Astrocyte of the cerebellum (primary cell): ENCODE measurements around the gene GPR78.

Experiments used
- DNase-seq: peaks from one replicate; pipeline ENCODE4 v3.0.0-alpha.2; 2011; ENCODE audit warnings: low read depth
- H3K4me3 ChIP-seq: 2 replicates; pipeline ENCODE4 v1.5.1; 2011; ENCODE audit warnings: mild to moderate bottlenecking, low read depth, low read length, moderate library complexity
- in situ Hi-C: cut with HindIII; loops from 2 replicates; pipeline ENCODE4 v1.10.0; 2017; ENCODE audit warnings: low sequenced_read_pairs
- TF ChIP-seq, protein P1 (sequence below): IDR thresholded peaks from 2 replicates; pipeline ENCODE4 v1.5.1; 2012; ENCODE audit warnings: low read length, low read depth, moderate library complexity, mild to moderate bottlenecking; ENCODE audit errors: missing control alignments

Gene GPR78

DNA sequence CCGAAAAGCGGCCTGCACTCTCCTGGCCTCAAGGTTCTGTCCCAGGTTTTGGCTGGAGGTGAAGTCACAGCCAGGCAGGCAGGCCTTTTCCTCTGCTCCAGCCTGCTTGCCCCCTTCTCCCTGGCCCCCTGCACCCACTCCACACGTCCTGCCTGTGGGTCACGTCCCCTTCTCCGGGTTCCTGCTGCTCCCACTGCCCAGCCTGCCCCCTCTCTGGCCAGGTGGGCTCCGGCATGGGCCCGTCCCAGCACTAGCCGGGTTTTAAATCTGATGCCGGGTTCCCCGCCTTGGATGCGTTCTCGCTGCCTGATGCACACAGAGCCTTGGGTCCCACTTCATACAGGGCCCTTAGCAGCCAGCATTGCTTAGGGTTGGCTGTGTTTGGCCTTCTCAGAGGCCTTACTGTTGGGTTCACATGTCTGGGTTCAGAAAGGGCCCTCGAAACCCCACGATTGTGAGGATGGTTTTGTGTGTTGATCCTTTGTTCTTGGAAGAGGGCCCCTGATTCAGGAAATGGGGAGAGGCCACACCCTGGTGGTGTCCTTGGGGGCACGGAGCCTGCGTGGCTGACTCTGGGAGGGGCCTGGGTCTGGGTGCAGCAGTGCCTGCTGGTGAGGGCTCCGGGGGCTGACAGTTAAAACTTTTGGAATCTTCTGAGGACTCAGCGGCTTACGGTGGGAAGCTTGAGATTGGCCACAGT lies 18.3 kb downstream of the GPR78 start:
- no peak overlapping the region for H3K4me3 ChIP-seq
- TF ChIP-seq, protein P1, sequence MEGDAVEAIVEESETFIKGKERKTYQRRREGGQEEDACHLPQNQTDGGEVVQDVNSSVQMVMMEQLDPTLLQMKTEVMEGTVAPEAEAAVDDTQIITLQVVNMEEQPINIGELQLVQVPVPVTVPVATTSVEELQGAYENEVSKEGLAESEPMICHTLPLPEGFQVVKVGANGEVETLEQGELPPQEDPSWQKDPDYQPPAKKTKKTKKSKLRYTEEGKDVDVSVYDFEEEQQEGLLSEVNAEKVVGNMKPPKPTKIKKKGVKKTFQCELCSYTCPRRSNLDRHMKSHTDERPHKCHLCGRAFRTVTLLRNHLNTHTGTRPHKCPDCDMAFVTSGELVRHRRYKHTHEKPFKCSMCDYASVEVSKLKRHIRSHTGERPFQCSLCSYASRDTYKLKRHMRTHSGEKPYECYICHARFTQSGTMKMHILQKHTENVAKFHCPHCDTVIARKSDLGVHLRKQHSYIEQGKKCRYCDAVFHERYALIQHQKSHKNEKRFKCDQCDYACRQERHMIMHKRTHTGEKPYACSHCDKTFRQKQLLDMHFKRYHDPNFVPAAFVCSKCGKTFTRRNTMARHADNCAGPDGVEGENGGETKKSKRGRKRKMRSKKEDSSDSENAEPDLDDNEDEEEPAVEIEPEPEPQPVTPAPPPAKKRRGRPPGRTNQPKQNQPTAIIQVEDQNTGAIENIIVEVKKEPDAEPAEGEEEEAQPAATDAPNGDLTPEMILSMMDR = no peak
- no peak for DNase-seq
- in situ Hi-C loops = loop anchor here (5.0 kb wide), 2 partner anchors 96 to 131 kb away; no protein-coding TSS in a partner anchor

DNA sequence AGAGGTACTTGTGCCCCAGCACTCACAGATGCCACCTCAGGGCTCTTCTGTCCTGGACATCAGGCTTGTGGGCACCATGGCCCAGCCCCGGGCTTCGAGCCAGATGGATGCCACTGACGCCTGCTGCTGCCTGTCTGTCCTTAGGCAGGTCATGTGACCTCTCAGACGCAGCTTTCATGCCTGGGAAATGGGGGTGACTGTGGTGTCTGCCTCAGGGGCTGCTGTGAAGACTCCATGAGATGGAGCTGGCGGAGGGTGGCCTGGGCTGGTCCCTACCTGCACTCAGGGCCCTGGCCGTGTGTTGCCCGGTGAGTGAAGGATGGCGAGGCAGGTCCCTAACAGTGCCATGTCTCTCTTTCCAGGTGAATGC lies 18.9 kb downstream of the GPR78 start:
- in situ Hi-C loops = loop anchor here (5.0 kb wide), 2 partner anchors 97 to 132 kb away; no protein-coding TSS in a partner anchor
- no peak overlapping the region for H3K4me3 ChIP-seq
- no peak for DNase-seq
- TF ChIP-seq, protein P1 = no peak

DNA sequence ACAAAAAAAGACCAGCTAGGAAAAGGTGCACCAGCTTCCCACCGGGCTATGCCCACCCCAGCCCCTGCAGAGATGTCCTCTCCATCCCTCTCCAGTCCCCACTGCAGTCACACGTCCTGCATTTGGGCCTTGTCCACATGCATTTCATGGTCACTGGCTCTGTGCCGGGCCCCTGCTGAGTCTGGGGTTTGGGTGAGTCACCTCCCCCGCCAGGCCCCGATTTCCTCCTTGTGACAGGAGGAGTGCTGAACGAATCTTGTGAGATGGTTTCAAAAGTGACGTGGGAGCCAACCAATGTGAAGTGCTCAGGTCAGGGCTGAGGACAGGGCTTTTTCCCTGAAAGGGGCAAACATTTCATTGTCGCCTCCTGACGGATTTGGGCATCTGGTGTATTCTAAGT lies 19.5 kb downstream of the GPR78 start:
- DNase-seq = peak; percentile 85
- TF ChIP-seq, protein P1 = no peak
- H3K4me3 ChIP-seq = no peak overlapping the region
- in situ Hi-C loops = loop anchor here (5.0 kb wide), 2 partner anchors 97 to 132 kb away; no protein-coding TSS in a partner anchor

DNA sequence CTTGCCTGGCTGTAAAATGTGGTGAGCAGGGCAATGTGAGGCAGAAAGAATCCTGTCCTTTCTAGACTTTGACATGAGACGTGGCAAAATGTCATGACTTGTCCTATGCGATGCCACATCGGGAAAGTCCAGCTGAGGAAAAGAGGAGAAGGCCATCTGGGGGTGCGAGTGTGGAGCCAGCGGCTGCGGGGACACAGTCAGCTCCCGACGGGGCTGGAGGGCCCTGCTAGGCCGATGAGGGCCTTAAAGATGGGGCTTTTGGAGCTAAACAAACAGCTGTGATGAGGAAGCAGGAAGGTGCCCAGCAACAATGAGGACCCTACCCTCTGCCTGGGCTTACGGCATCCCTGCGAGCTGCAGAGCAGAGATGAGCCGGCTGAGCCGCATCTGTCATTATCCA lies 20.1 kb downstream of the GPR78 start:
- in situ Hi-C loops = no loop called here
- TF ChIP-seq, protein P1 = no peak
- no peak for DNase-seq
- no peak overlapping the region for H3K4me3 ChIP-seq

DNA sequence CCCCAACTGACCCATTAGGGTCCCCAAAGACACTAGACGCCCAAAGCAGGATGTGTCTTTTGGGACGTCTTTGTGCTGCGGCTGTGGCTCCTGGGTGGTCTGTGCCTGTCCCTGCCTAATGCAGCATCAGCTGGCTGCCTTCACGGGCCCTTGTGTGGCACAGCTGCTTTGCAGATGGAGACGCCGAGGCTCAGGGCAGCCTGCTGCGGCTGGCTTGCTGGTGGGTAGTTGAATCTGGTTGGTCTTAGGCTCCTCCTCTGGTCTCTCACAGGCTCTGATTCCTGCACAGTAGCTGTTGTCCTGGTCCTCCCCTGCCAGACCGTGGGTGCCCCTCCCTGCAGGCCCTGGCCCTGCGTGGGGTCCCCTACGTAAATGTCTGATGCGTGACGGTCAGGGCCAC lies 20.5 kb downstream of the GPR78 start:
- H3K4me3 ChIP-seq = no peak overlapping the region
- DNase-seq = no peak
- TF ChIP-seq, protein P1 = no peak
- in situ Hi-C loops = no loop called here

DNA sequence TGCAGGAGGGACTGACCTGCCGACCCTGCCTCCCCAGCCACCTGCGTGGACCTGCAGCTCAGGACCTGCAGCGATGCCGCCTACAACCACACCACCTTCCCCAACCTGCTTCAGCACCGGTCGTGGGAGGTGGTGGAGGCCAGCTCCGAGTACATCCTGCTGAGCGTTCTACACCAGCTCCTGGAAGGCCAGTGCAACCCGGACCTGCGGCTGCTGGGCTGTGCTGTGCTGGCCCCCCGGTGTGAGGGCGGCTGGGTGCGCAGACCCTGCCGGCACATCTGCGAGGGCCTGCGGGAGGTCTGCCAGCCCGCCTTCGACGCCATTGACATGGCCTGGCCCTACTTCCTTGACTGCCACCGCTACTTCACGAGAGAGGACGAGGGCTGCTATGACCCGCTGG lies 20.9 kb downstream of the GPR78 start:
- no peak overlapping the region for H3K4me3 ChIP-seq
- TF ChIP-seq, protein P1 = no peak
- in situ Hi-C loops = no loop called here
- DNase-seq = no peak
